ENCODE measurements around the gene TMEM72.

The TMEM72 gene

GRCh38 chr10:44883593-44884331 is 27.4 kb upstream of the TMEM72 start:
- H3K9ac ChIP-seq (ENCODE audit: low read depth, low read length) = no peak overlapping the region
- no peaks in the 10 kb centered on the region for H3K79me2 ChIP-seq (ENCODE audit: insufficient read depth, low read length)
- peaks cover 3% of the 10 kb centered on the region for H3K27me3 ChIP-seq (ENCODE audit: insufficient read depth, low read length, poor library complexity)
- no peak overlapping the region for H3K4me2 ChIP-seq (ENCODE audit: insufficient read depth, low read length)
- H3K9me3 ChIP-seq (ENCODE audit: insufficient read depth, low read length, severe bottlenecking) = no peaks in the 10 kb centered on the region
- DNase-seq (no peak), ATAC-seq (ENCODE audit: insufficient read depth, low read depth) (no peak)
- TF ChIP-seq EZH2 (IDR thresholded peaks at IDR 0.05; ENCODE audit: borderline replicate concordance, low read depth, low read length, severe bottlenecking) (no peak), CTCF (IDR thresholded peaks at IDR 0.05; ENCODE audit: borderline replicate concordance, extremely low read depth, low read length, poor library complexity, severe bottlenecking) (no peak)
- H2AFZ ChIP-seq (ENCODE audit: low read depth, low read length) = no peak overlapping the region
- no peaks in the 10 kb centered on the region for H4K20me1 ChIP-seq (ENCODE audit: insufficient read depth, low read length)
- no peak overlapping the region for H3K27ac ChIP-seq (ENCODE audit: low read length)
- H3K4me1 ChIP-seq (ENCODE audit: insufficient read depth, low read length) = peaks cover 8% of the 10 kb centered on the region
- H3K36me3 ChIP-seq (ENCODE audit: insufficient read depth, low read length) = no peaks in the 10 kb centered on the region
- no peak overlapping the region for H3K4me3 ChIP-seq (ENCODE audit: low read depth in 1 of 2, low read length in 2 of 2)

- Histone ChIP-seq H3K9me3 (ENCODE audit: insufficient read depth, low read length, severe bottlenecking) (no peaks in the 10 kb centered on the region), H3K4me1 (ENCODE audit: insufficient read depth, low read length) (no peaks in the 10 kb centered on the region), H3K36me3 (ENCODE audit: insufficient read depth, low read length) (no peaks in the 10 kb centered on the region), H3K79me2 (ENCODE audit: insufficient read depth, low read length) (no peaks in the 10 kb centered on the region), H3K9ac (ENCODE audit: low read depth, low read length) (no peak overlapping the region), H3K27me3 (ENCODE audit: insufficient read depth, low read length, poor library complexity) (no peaks in the 10 kb centered on the region), H4K20me1 (ENCODE audit: insufficient read depth, low read length) (no peaks in the 10 kb centered on the region), H2AFZ (ENCODE audit: low read depth, low read length) (no peak overlapping the region), H3K4me2 (ENCODE audit: insufficient read depth, low read length) (no peak overlapping the region), H3K27ac (ENCODE audit: low read length) (no peak overlapping the region), H3K4me3 (ENCODE audit: low read depth in 1 of 2, low read length in 2 of 2) (no peak overlapping the region)
- ATAC-seq (ENCODE audit: insufficient read depth, low read depth) (no peak), DNase-seq (no peak)
- TF ChIP-seq EZH2 (IDR thresholded peaks at IDR 0.05; ENCODE audit: borderline replicate concordance, low read depth, low read length, severe bottlenecking) (no peak), CTCF (IDR thresholded peaks at IDR 0.05; ENCODE audit: borderline replicate concordance, extremely low read depth, low read length, poor library complexity, severe bottlenecking) (no peak)
Observed at GRCh38 chr10:44885710-44886109, 25.4 kb upstream of the TMEM72 start.

GRCh38 chr10:44886966-44887365 is 24.2 kb upstream of the TMEM72 start:
- H3K79me2 ChIP-seq (ENCODE audit: insufficient read depth, low read length) = no peaks in the 10 kb centered on the region
- TF ChIP-seq CTCF (IDR thresholded peaks at IDR 0.05; ENCODE audit: borderline replicate concordance, extremely low read depth, low read length, poor library complexity, severe bottlenecking) (no peak), EZH2 (IDR thresholded peaks at IDR 0.05; ENCODE audit: borderline replicate concordance, low read depth, low read length, severe bottlenecking) (no peak)

More at GRCh38 chr10:44886966-44887365, 24.2 kb upstream of the TMEM72 start:
- Histone ChIP-seq H3K4me3 (ENCODE audit: low read depth in 1 of 2, low read length in 2 of 2) (no peak overlapping the region), H2AFZ (ENCODE audit: low read depth, low read length) (no peak overlapping the region), H3K4me1 (ENCODE audit: insufficient read depth, low read length) (no peaks in the 10 kb centered on the region), H4K20me1 (ENCODE audit: insufficient read depth, low read length) (no peaks in the 10 kb centered on the region), H3K4me2 (ENCODE audit: insufficient read depth, low read length) (no peak overlapping the region), H3K9ac (ENCODE audit: low read depth, low read length) (no peak overlapping the region), H3K36me3 (ENCODE audit: insufficient read depth, low read length) (no peaks in the 10 kb centered on the region), H3K27ac (ENCODE audit: low read length) (no peak overlapping the region), H3K9me3 (ENCODE audit: insufficient read depth, low read length, severe bottlenecking) (no peaks in the 10 kb centered on the region), H3K27me3 (ENCODE audit: insufficient read depth, low read length, poor library complexity) (no peaks in the 10 kb centered on the region)
- DNase-seq (no peak), ATAC-seq (ENCODE audit: insufficient read depth, low read depth) (no peak)

Measured in DND-41 (cell line).